Muscle of arm (tissue), 12 donors: Measurements from ENCODE around the gene CBR4. TPM values are rescaled to one million over a fixed set of nuclear protein-coding genes. Genes with fewer than 3 reads are reported as not detected.
A peak's percentile ranks its signal among the peaks of the same experiment; 100 is the strongest.
"Not testable (repeated sequence)": the region's sequence is repeated elsewhere in the genome, so short reads cannot be mapped to it uniquely, and the experiment has no call there.

Source experiments
- DNase-seq: peaks from one replicate; pipeline ENCODE4 v3.0.0-alpha.2; 2013
- polyA plus RNA-seq, 12 donors: library from polyadenylated mRNA; unstranded; fragments of 120-200 nt; gene quantifications; one replicate each; pipeline ENCODE4 v1.2.1, GENCODE V29; 2013; ENCODE audit not compliant: insufficient read length in 12 of 12

CBR4 gene
- polyA plus RNA-seq, 12 donors = 17.2 to 31.1 (median 22.1) TPM; not detected in 1

- no peak for DNase-seq
Observed at GRCh38 chr4:169037506-169037905, 27.5 kb upstream of the CBR4 start.

GRCh38 chr4:169035871-169036620 lies 26.0 kb upstream of the CBR4 start:
- not testable (repeated sequence) for DNase-seq

DNA sequence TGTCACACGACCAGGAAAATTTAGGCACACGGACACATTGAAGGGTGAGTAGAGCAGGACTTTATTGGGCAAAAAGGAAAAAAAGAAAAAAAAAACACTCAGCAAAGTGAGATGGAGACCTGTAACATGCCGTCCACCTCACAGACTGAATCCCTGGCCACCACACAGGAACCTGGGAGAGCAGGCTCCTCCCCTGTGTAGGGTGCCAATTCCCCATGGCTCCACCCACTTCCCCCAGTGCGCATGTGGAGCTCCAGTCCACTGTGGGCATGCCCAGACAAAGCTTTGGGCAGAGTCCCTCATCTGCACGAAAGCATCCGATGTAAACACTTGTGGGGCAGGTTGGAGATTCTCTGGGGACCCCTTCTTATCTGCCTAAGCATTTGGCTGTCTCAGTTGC lies 23.6 kb upstream of the CBR4 start:
- no peak for DNase-seq

DNA sequence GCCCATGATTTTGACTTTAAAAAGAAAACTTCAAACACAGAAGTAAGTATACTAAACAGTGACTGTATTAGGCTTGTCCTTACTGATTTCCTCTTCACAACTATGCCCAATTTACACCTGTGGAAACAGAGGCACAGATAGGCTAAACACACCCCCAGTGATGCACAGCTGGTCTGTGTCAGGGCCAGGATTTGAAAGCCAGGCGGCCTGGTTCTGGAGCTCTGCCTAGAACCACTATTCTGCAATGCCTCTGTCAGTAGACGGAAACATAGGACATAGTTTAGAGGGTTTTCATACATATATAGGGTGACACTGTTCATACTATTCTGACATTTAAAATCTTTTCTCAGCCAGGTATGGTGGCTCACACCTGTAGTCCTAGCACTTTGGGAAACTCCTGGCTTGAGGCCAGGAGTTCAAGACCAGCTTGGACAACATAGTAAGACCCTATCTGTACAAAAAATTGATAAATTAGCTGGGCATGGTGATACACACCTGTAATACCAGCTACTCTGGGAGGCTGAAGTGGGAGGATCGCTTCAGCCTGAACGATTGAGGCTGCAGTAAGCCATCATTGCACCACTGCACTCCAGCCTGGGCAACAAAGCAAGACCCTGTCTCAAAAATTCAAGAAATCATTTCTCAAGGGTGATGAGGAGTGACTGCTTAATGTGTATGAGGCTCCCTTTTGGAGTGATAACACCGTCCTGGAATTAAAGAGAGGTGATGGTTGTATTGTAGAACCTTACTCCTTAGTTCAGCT lies 23.0 kb upstream of the CBR4 start:
- DNase-seq = no peak

GRCh38 chr4:169032194-169032593 lies 22.1 kb upstream of the CBR4 start:
- DNase-seq = no peak

- DNase-seq = no peak
Observed at GRCh38 chr4:169031392-169031791, 21.3 kb upstream of the CBR4 start.

DNA sequence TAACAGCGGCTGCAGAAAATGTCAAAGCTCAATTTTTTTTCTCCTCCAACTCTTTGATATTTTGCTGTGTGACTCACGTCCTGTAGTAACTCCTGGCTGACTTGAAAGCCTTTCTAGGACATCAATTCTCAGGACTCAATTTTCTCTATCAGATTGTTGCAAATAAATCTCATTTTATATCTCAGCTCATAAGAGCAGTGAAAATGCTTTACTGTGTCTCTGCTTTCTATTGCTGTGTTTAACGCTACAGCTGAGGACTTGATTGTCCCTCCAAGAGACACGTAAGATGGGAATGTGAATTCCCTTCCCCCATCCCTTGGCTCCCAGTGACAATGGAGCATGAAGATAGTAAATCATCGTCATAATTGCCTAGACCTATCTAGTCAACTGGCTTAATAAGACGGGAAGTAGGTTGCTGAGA lies 20.5 kb upstream of the CBR4 start:
- DNase-seq = no peak

GRCh38 chr4:169029947-169030346 lies 19.9 kb upstream of the CBR4 start:
- no peak for DNase-seq

- DNase-seq = no peak
Observed at GRCh38 chr4:169027663-169028062, 17.6 kb upstream of the CBR4 start.

DNA sequence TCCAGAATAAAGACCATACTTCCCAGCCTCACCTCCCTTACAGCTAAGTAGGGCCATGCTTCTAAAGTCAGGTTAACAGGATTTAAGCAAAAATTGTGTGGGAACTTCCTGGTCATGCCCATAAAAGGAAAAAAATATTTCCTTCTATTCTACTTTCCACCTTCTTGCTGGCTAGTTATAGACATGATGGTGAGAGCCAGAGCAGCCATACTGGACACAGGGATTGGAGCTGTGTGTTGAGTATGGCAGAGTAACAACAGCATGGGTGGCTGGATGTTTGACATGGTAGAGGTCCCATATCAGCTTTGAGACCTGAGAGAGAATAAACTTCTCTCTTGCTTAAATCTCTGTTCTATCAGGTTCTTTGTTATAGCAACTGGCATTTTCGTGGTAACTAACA lies 15.1 kb upstream of the CBR4 start:
- no peak for DNase-seq

GRCh38 chr4:169024762-169025161 lies 14.7 kb upstream of the CBR4 start:
- peak; percentile 59 for DNase-seq

GRCh38 chr4:169018406-169018805 lies 8.4 kb upstream of the CBR4 start:
- no peak for DNase-seq

GRCh38 chr4:169017971-169018370 lies 7.9 kb upstream of the CBR4 start:
- no peak for DNase-seq

- no peak for DNase-seq
Observed at GRCh38 chr4:169015186-169015623, 5.2 kb upstream of the CBR4 start.

DNA sequence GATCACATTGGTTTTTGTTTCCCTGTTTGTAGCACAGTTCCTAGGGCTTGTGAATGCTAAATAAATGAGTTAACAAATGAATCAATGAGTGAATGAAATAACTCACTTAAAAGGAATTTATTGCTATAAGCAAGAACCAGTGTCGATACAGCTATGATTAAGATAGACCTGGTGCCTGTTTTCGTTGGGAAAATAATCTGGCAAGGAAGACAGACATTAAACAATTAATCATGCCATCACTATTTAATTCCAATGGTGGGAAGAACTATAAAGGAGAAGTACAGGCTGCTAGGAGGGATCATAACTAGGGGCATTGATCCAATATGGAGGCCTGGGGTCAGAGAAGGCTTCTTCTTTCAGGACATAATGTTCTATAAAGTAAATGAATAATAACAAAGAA lies 4.5 kb upstream of the CBR4 start:
- no peak for DNase-seq

DNA sequence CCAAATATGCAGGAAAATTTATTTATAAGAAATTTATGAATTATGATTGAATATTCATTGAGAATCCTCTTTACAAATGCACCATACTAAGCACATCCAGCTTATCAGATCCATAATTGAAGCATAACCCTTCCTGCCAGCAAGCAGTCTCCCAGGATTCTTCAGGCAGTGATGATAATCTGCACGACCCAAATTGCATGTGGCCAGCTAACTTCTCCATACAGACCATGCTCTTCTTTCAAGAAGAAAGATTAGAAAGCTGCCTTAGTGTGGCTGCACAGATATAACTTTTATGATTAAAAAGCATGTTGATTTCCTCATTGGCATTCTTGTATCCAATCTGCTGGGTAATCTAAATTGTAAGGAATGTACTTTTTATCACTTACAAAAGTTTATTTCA lies 3.3 kb upstream of the CBR4 start:
- no peak for DNase-seq

DNA sequence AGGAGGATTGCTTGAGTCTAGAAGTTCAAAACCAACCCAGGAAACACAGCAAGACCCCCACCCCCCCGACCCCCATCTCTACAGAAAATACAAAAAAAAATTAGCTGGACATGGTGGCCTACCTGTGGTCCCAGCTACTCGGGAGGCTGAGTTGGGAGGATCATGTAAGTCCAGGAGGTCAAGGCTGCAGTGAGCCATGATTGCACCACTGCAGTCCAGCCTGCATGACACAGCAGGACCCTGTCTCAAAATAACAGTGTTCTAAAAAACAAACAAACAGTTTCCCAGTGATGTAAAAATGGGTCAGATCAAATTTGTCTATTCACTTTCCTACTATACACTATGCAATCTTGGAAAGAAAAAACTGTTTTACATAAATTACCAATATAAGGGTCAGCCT lies 2.0 kb upstream of the CBR4 start:
- no peak for DNase-seq

GRCh38 chr4:169009286-169010124 lies 550 bp downstream of the CBR4 start:
- peak; percentile 80 for DNase-seq

DNA sequence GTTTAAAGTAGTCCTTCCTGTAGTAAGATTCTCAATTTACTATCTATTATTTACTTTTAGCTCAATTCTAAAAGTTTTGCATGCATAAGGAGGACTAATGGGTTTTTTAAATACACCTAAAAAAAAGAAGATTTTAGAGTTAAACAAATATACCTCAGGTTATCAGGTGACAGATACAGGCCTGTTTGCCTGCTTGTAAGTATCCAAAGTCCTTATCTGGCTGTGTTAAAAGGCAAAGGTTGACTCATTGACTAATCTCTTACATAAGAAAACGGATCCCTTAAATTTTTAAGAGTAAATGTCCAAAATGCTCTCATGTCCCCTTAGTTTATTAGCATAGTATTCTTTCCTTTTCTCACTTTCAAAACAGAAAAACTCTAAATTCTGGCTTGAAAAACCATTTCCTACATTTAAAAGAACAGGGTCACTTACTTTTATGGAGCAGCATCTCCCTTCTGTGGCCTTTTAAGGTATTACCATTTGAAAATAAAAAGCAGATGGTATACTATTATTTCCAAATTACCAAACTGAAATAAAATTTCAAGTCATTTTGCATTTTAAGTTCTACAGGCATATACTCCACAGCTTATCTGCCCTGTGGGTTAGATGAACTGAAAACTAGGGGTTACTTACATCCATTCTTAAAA lies 4.5 kb downstream of the CBR4 start:
- DNase-seq = no peak

- no peak for DNase-seq
Observed at GRCh38 chr4:169000315-169000714, 9.7 kb downstream of the CBR4 start.

DNA sequence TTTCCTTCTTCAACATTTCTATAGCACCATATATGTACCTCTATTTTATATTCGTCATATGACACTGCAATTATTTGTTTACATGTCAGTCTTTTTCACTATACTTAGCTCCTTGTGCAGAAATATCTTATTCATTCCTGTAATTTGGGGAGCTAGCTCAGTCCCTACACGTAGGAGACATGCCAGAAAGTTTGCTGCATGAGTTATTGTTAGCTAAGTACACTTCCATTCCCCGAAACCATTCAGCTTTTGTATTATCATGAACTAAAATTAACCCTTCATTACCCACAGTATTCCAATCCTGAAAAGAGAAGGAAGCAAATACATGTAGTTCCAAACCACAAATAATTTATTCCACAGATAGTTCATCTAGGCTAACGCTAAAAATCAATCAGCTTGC lies 10.2 kb downstream of the CBR4 start:
- no peak for DNase-seq

DNA sequence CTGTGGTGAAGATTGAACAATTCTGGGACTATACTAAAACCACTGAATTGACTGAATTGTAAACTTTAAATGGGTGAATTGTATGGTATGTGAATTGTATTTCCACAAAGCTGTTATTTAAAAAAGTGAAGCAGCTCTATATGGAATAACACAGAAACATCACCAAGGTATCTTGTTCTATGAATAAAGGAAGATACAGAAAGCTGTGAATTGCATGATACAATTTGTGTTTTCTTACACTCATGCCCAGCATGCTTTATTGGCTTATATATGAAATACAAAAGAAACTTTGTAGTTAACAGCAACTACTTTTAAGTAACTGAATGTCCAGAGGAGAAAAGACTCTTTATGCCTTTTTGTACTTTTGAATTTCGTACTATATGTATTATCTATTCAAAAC lies 11.5 kb downstream of the CBR4 start:
- DNase-seq = no peak
